GM18526 (cell line): ENCODE data around the gene FGD2.

Experiments
- POLR2A ChIP-seq: IDR thresholded peaks from 3 replicates; pipeline ENCODE4 v1.6.1; 2011; ENCODE audit not compliant: insufficient read length; ENCODE audit errors: extremely low read depth

FGD2 gene

DNA sequence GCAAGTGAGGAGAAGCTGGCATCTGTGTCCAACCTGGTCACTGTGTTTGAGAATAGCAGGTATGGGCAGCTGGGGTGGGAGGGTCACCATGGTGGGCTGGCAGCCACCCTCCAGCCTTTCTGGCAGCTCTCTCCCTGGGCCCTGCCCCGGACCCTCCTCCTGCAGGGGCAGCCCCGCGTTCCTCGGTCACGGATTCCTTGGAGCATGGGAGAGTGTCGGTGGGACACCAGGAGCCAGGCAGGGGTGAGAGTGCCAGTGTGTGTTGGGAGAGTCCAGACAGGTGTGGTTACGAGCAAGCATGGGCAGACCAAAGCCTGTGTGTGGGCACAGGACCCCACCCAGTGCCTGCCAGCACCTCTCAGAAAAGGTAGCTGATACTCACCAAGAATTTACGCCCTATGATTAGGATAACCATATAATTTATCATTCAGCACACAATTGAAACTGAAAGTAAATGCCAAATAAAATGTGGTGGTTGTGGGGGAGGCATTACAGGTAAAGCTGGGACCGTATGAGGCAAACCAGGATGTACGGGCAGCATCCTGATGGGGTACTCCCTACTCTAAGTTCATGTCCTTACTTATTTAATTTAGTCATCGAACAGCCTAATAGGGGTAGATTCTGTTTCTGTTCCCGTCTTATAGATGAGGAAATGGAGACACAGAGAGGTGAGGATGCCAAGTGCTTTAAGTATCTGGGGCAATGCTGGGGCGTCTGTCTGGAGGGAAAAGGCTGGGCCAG, 542 bp downstream of the FGD2 start:
- TF ChIP-seq POLR2A: no peak

- TF ChIP-seq POLR2A: no peak
Measured at GRCh38 chr6:37006793-37007339, 1.4 kb downstream of the FGD2 start.

DNA sequence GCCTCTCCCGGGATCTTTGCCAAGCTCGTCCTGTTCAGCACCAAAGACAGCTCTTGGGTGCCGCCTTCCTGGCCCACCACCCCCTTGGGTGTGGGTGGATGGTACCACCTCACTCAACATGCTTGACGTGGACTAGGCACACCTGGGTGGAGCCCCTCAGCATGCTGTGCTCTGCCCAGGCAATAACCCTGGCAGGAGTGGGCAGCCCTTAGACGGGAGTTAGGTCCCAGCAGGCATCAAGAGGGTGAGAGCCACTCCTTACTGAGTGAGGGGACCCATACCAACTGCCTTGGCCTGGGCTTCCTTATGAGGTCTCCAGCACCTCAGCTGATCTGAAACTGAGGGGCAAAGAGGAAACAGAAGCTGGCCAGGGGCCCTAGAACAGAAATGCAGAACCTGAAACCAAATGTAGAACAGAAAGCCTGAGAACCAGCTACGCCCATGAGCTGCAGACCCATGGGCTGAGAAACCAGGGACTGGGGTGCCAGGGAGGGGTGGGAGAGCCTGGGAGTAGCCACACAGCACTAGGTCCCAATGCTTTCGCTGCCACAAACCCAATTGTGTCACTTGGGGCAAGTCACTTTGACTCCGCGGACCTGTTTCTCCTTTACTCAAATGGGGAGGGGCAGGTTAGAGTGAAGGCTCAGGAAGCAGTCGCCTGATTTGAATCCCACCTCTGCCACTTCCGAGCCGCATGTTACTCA, 2.0 kb downstream of the FGD2 start:
- peak; percentile 40 for TF ChIP-seq POLR2A

- TF ChIP-seq POLR2A: no peak
Measured at GRCh38 chr6:37008484-37009465, 3.3 kb downstream of the FGD2 start.

- TF ChIP-seq POLR2A: no peak
Measured at GRCh38 chr6:37010402-37010892, 5.0 kb downstream of the FGD2 start.

DNA sequence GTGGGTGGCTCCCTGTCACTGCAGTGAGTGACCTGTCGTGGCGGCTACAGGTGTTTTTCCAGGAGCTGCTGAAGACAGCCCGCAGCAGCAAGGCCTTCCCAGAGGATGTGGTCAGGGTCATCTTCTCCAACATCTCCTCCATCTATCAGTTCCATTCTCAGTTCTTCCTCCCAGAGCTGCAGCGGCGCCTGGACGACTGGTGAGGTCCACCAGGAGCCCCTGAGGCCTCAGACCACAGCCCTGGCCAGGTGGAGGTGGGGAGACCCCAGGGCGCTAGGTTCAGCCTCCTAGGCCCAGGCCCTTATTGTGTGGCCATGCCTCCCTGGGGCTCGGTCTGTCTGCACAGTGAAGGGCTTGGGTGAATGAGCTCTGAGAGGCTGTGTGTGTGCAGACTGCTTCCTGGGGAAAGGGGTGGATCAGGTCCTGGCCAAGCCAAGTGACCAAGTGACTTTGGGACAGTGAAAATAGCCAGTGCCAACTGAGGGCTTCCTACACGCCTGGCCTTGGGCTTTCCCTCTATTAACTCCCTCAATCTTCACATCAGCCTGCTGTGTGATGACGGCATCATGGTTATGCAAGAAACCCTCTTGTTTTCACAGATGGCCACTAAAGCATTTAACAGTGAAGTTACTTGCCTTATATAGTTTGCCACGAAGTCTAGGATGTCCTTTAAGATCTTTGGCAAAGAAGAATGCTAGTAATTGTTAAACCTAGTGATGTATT, 6.4 kb downstream of the FGD2 start:
- no peak for TF ChIP-seq POLR2A

DNA sequence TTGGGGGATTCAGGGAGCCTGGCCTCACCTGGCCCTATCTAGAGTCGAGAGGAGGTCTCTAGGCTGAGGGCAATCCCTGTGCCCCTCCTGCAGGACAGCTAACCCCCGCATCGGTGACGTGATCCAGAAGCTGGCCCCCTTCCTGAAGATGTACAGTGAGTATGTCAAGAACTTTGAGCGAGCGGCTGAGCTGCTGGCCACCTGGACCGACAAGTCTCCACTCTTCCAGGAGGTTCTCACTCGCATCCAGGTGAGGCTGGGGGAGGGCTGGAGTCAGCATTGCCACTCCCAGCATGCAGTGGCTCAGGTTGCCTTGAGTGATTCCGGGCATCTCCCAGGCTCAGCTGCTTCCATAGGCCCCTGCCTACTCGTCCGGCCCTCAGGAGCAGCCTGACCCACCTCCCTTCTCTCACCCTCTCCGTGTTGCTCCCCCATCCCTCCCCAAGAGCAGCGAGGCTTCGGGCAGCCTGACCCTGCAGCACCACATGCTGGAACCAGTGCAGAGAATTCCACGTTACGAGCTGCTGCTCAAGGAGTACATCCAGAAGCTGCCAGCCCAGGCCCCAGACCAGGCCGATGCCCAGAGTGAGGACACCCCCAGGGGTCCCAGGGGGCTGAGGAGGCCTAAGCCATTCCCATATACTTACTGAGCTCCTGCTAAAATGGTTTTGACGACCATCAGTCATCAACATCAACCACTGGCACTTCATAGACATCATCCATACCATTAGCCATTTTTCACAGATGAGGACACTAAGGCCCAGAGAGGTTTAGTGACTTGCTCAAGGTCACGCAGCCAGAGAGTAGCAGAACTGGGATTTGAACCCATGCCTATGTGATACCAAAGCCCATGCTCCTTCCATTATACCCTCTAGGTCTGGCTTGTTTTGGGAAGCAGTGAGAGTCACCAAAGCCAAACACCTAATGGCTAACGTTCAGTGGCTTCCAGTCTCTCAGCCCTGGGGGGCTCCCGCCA, 8.3 kb downstream of the FGD2 start:
- TF ChIP-seq POLR2A: no peak

GRCh38 chr6:37014667-37015066, 9.2 kb downstream of the FGD2 start:
- TF ChIP-seq POLR2A: no peak

DNA sequence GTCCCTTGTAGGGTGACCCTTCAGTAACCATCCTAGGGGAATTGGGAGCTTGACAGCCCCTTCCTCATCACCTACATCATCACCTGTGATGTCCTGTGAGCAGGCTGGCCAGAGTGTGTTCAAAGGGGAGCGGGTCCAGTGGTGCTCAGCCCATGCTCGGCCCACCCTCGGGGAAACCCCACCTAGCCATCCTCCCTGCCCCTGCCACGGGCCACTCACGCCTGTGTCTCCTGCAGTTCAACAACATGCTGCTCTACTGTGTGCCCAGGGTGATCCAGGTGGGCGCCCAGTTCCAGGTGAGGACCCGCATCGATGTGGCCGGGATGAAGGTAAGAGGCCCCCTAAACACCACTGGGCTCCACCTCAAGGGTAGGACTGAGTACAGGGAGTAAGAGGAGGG, 10.1 kb downstream of the FGD2 start:
- TF ChIP-seq POLR2A: no peak

DNA sequence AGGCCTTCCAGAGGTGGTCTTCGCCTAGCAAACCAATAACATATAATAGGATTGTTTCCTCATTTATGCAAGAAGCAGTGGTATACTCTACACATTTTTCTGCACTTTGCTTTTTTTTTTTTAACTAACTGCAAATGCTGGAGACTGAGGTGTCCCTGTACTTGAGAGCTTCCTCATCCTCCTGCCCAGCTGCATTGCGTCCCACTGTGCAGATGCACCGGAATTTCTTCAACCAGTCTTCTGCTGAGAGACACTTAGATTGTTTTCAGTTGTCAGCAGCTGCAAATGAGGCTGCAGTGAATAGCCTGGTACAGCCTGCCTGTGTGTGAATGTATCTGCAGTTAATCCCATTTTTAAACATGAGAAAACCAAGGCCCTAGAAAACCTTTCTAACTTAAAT, 11.5 kb downstream of the FGD2 start:
- no peak for TF ChIP-seq POLR2A

DNA sequence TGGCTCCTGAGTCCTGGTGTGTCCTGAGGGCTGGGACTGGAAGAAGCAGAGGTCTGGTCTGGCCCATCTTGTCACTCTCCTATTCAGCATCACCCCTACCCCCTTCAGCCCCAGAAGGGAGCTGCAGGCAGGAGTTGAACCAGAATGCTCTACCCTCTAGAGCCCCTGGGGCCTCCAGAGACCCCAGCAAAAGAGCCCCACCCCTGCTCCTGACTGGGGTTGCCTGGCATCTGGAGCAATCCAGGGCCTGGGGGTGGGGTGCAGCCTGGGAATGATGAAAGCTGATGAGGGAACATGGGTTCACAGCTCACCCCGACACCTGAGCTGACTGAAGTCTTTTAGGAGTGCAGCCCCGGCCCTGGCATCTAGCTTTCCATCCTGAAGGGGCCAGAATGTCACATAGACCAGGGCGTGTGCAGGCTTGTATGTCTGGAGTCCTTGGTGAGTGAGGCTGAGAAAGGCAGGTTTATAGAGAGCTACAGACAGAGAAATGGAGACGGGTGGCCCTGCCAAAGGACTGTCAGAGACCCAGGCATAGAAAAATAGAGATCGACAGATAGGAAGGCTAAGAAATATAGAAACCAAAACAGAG, 12.2 kb downstream of the FGD2 start:
- no peak for TF ChIP-seq POLR2A

DNA sequence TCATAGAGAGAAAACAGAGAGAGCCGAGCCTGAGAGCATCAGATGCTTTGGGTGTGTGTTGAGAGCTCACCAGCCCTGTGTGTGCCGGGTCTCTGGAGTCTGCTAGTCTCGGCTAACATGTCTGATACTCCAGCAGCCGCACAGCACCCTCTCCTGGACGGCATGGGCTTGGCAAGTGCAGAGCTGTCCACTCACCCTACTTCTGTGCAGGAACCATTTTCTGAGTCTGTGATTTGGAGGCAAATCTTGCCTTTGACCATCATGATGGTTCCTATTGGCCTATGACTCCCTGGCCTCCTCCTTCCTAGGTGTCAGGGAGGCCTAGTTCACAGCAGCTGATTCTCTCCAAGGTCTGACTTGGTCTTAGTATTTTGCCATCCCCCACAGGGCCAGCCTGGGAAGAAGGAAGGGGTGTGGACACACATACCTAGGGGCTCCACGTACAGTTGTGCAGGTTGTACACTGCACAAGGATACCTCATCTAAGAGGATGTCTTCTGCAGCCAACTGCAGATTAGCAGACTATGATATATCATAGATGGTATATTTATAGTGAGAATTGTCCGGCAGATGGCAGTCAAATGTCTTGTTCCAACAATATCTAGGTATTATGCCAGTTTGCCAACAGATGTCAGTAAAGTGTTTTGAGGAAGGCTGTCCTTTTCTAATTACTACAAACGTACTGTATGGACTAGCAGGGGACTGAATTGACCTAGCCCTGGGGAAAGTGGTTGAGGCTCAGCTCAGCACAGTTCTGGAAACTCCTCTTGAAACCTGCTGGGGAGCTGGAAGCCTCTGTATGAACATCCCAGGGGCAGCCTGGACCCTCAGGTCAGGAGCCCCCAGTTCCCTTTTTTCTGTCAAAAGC, 13.0 kb downstream of the FGD2 start:
- no peak for TF ChIP-seq POLR2A
